HEK293 (cell line): Measurements from ENCODE around the gene UFM1.
A peak's percentile ranks its signal among the peaks of the same experiment; 100 is the strongest.

Experiments used
- GLIS1 ChIP-seq: fragments of 450-650 bp; formaldehyde crosslinking; IDR thresholded peaks from 2 replicates; pipeline ENCODE4 v1.5.1; 2016; ENCODE audit warnings: missing biosample characterization, missing genetic modification characterization
- KLF16 ChIP-seq: fragments of 450-650 bp; formaldehyde crosslinking; IDR thresholded peaks from 2 replicates; pipeline ENCODE4 v1.5.1; 2017; ENCODE audit warnings: missing biosample characterization, missing genetic modification characterization
- KLF8 ChIP-seq: fragments of 450-650 bp; formaldehyde crosslinking; IDR thresholded peaks from 2 replicates; pipeline ENCODE4 v1.5.1; 2016; ENCODE audit warnings: missing biosample characterization, missing genetic modification characterization
- SP7 ChIP-seq: fragments of 450-650 bp; formaldehyde crosslinking; IDR thresholded peaks from 2 replicates; pipeline ENCODE4 v1.5.1; 2016; ENCODE audit warnings: missing biosample characterization, missing genetic modification characterization
- TSHZ1 ChIP-seq: fragments of 450-650 bp; formaldehyde crosslinking; IDR thresholded peaks from 2 replicates; pipeline ENCODE4 v1.5.1; 2016; ENCODE audit warnings: missing biosample characterization, missing genetic modification characterization, borderline replicate concordance
- ZBTB26 ChIP-seq: fragments of 450-650 bp; formaldehyde crosslinking; optimal IDR thresholded peaks from 2 replicates; pipeline ENCODE3; 2016; ENCODE audit warnings: missing biosample characterization, mild to moderate bottlenecking, missing genetic modification characterization
- ZNF16 ChIP-seq: fragments of 450-650 bp; formaldehyde crosslinking; IDR thresholded peaks from 2 replicates; pipeline ENCODE4 v1.5.1; 2016; ENCODE audit warnings: low read depth, missing biosample characterization, missing genetic modification characterization
- ZNF223 ChIP-seq: fragments of 450-650 bp; formaldehyde crosslinking; IDR thresholded peaks from 2 replicates; pipeline ENCODE4 v1.5.1; 2016; ENCODE audit warnings: missing biosample characterization, missing genetic modification characterization
- ZNF274 ChIP-seq, 2 experiments: fragments of 200-500 bp in 1 of 2; fragments of 450-650 bp in 1 of 2; sonication (Bioruptor generic) in 1 of 2; formaldehyde crosslinking in 1 of 2; IDR thresholded peaks; 2 replicates each; pipeline versions ENCODE4 v1.5.1 to v1.6.1; 2014 to 2016; ENCODE audit warnings: borderline replicate concordance in 1 of 2, inconsistent platforms in 1 of 2, low read length in 1 of 2, missing biosample characterization in 1 of 2, missing genetic modification characterization in 1 of 2
- ZNF341 ChIP-seq: fragments of 450-650 bp; formaldehyde crosslinking; IDR thresholded peaks from 2 replicates; pipeline ENCODE4; 2016; ENCODE audit warnings: low read depth, missing biosample characterization, missing genetic modification characterization
- ZNF518A ChIP-seq: fragments of 450-650 bp; formaldehyde crosslinking; conservative IDR thresholded peaks from 2 replicates; pipeline ENCODE4 v1.5.1; 2016; ENCODE audit warnings: low read depth, missing biosample characterization, missing genetic modification characterization
- ZNF561 ChIP-seq: fragments of 450-650 bp; IDR thresholded peaks from 2 replicates; pipeline ENCODE4 v1.5.1; 2018; ENCODE audit warnings: missing biosample characterization, missing genetic modification characterization, borderline replicate concordance
- ZNF658 ChIP-seq: fragments of 450-650 bp; formaldehyde crosslinking; IDR thresholded peaks from 2 replicates; pipeline ENCODE4; 2016; ENCODE audit warnings: missing biosample characterization, missing genetic modification characterization
- ZNF777 ChIP-seq: fragments of 450-650 bp; formaldehyde crosslinking; IDR thresholded peaks from 2 replicates; pipeline ENCODE4 v1.5.1; 2017; ENCODE audit warnings: missing biosample characterization, missing genetic modification characterization, borderline replicate concordance
- ZNF837 ChIP-seq: fragments of 450-650 bp; formaldehyde crosslinking; IDR thresholded peaks from 2 replicates; pipeline ENCODE4 v1.5.1; 2016; ENCODE audit warnings: missing biosample characterization, missing genetic modification characterization
- ZXDB ChIP-seq: fragments of 450-650 bp; formaldehyde crosslinking; IDR thresholded peaks from 2 replicates; pipeline ENCODE4 v1.5.1; 2016; ENCODE audit warnings: missing biosample characterization, missing genetic modification characterization
- TF ChIP-seq, protein P1 (sequence below): fragments of 450-650 bp; IDR thresholded peaks from 2 replicates; pipeline ENCODE4 v1.5.1; 2018; ENCODE audit warnings: missing biosample characterization, mild to moderate bottlenecking, missing genetic modification characterization
- TF ChIP-seq, protein P2 (sequence below): fragments of 450-650 bp; formaldehyde crosslinking; IDR thresholded peaks from 2 replicates; pipeline ENCODE4 v1.5.1; 2016; ENCODE audit warnings: missing biosample characterization, missing genetic modification characterization

Gene UFM1

DNA sequence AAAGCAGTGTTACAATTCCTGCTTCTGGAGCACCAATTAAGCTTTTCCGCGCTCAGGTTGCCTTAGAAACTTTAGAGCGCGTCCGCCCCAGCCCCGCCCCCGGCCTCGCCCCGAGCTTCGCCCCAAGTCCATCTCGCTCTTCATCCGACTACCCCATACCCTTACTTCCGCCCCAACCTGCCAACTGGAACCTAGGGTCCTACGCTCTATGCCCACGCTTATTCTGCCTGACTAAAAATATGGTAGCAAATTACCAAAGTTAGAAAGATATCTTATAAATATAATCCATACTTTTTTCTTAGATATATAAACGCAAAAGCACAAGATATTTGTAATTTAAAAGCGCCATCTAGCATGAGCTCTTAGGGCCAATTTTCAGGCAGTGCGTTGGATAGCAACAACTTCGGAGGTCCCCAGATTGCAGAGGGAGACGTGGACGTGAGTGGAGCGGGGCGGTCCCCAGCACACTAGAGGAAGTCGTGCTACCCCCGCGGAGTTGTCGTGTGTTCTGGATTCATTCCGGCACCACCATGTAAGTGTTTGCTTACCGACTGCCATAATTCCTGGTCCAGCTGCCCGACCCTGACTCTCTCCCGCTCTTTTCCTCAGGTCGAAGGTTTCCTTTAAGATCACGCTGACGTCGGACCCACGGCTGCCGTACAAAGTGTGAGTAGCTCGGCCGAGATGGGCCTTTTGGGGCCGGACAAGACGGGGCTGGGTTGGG is at the start of gene UFM1 (continued):
- TF ChIP-seq, protein P1, sequence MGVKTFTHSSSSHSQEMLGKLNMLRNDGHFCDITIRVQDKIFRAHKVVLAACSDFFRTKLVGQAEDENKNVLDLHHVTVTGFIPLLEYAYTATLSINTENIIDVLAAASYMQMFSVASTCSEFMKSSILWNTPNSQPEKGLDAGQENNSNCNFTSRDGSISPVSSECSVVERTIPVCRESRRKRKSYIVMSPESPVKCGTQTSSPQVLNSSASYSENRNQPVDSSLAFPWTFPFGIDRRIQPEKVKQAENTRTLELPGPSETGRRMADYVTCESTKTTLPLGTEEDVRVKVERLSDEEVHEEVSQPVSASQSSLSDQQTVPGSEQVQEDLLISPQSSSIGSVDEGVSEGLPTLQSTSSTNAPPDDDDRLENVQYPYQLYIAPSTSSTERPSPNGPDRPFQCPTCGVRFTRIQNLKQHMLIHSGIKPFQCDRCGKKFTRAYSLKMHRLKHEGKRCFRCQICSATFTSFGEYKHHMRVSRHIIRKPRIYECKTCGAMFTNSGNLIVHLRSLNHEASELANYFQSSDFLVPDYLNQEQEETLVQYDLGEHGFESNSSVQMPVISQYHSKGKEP (tag by site-specific recombination) = no peak
- TF ChIP-seq, protein P2, sequence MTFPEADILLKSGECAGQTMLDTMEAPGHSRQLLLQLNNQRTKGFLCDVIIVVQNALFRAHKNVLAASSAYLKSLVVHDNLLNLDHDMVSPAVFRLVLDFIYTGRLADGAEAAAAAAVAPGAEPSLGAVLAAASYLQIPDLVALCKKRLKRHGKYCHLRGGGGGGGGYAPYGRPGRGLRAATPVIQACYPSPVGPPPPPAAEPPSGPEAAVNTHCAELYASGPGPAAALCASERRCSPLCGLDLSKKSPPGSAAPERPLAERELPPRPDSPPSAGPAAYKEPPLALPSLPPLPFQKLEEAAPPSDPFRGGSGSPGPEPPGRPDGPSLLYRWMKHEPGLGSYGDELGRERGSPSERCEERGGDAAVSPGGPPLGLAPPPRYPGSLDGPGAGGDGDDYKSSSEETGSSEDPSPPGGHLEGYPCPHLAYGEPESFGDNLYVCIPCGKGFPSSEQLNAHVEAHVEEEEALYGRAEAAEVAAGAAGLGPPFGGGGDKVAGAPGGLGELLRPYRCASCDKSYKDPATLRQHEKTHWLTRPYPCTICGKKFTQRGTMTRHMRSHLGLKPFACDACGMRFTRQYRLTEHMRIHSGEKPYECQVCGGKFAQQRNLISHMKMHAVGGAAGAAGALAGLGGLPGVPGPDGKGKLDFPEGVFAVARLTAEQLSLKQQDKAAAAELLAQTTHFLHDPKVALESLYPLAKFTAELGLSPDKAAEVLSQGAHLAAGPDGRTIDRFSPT (tag by site-specific recombination) = peak; percentile 96
- TF ChIP-seq ZNF518A (tag by site-specific recombination) = peak; percentile 78
- peak; percentile 75; the same call in 1 of the 2 replicates for TF ChIP-seq ZXDB
- peak; percentile 56; the same call in 1 of the 2 replicates for TF ChIP-seq SP7 (tag by site-specific recombination)
- peak; percentile 43 for TF ChIP-seq ZBTB26 (tag by site-specific recombination)
- 0 out of 2 replicates have a peak, but pooled peaks have one; percentile 57 for TF ChIP-seq KLF8
- TF ChIP-seq ZNF561 (tag by site-specific recombination) = 0 out of 2 replicates have a peak, but pooled peaks have one; percentile 24
- no peak for TF ChIP-seq ZNF658 (tag by site-specific recombination)
- TF ChIP-seq ZNF223 (tag by site-specific recombination) = peak; percentile 96
- TF ChIP-seq ZNF16 (tag by site-specific recombination) = no peak
- TF ChIP-seq ZNF837 (tag by site-specific recombination) = no peak
- TF ChIP-seq ZNF341 (tag by site-specific recombination) = peak; percentile 95
- no peak for TF ChIP-seq ZNF274 (IDR thresholded peaks at IDR 0.05; ENCODE audit: low read length)
- no peak for TF ChIP-seq ZNF274 (tag by site-specific recombination; IDR thresholded peaks at IDR 0.05; ENCODE audit: borderline replicate concordance)
- no peak for TF ChIP-seq TSHZ1 (tag by site-specific recombination)
- TF ChIP-seq KLF16 (tag by site-specific recombination) = no peak
- peak; percentile 74 for TF ChIP-seq GLIS1 (tag by site-specific recombination)
- TF ChIP-seq ZNF777 (tag by site-specific recombination) = no peak
